NCI-H187 treated with DMSO at 0.1 percent for 48 hours (cell line): Measurements from ENCODE around the gene ACADS.

Experiments
- DNase-seq: peaks from one replicate; lab custom pipeline; 2025; lab: John Stamatoyannopoulos, UW

ACADS gene, protein sequence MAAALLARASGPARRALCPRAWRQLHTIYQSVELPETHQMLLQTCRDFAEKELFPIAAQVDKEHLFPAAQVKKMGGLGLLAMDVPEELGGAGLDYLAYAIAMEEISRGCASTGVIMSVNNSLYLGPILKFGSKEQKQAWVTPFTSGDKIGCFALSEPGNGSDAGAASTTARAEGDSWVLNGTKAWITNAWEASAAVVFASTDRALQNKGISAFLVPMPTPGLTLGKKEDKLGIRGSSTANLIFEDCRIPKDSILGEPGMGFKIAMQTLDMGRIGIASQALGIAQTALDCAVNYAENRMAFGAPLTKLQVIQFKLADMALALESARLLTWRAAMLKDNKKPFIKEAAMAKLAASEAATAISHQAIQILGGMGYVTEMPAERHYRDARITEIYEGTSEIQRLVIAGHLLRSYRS

DNA sequence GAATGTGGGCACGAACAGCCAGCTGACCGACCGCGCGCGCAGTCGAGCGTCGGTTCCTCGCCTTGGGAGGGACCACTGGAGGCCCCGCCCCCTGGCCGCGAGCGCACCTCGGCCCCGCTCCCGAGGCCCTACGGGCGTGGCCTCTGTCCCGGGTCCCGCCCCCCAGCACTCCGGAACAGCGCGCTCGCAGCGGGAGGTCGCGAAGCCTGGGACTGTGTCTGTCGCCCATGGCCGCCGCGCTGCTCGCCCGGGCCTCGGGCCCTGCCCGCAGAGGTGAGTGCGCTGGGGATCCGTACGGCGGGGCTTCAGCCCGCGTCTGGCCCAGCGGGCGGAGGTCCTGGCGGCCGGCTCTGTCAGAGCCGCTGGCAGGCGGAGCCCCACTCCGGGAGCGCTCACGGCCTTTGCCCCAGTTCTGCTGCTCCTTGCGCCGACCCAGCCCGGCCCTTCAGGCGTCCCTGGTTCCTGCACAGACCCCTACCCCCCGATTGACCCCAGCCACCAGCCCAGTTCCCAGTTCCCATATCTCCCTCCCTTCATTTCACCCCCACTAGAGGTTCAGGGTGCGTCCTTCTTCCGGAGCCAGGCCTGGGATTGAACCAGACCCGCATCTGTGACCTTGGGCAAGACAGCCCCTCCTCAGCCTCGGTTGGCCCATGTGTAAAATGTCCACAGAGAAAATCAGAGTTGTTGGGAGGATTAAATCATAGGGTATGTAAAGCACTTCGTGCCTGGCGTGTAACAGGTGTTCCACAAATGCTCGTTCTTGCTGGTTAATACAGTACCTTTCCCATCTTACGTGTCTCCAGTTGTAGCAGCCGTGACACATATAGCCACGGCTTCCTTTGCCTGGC is at the start of gene ACADS:
TSS of gene ACADS (plus strand) at position 168 of the 851 bp plus-strand sequence. CDS start at position 228, 60 bp downstream.
- DNase-seq = peak; percentile 35

DNA sequence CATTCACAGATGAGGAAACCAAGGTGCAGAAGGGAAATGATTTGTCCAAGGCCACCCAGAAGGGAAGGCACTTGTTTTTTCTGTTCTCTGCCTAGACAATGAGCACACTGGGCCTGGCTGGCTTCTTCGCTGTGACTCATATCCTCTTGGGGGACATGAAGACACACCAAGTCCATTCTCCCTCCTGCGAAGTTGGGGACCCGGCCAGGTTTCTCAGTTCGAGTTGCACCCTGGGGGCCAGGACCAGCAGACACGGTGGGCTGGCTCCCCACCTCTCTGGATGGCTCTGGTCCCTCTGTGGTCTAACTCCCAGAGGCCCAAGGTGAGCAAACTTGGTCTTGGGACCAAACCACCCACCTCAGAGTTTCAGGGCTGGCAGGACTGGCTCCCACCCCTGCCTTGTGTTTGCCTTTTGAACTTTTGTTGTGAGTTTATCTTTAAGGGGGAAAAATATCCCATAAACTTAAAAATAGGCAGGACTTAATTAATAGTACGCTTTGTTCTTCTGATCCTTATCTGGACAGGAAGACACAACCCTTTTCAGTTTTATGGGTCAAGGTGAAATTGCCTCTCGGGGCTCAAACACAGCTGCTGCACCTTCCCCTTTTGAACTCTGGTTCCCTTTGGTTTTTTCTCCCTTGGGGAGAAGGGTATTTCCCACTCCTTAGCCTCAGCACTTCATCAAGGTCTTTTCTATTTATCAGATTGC is 47.7 kb upstream of the ACADS start:
- no peak for DNase-seq

DNA sequence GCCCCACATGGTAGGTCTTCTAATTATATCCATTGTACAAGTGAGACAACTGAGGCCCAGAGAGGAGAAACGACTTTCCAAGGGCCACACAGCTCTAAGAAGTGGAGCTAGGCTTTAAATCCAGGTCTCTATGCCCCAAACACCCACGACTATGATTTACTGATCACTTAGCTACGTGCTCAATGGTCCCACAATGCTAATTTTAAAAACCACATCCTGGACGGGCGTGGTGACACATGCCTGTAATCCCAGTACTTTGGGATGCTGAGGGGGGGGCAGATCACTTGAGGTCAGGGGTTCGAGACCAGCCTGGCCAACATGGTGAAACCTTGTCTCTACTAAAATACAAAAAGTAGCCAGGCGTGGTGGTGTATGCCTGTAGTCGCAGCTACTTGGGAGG is 47.1 kb upstream of the ACADS start:
- no peak for DNase-seq

DNA sequence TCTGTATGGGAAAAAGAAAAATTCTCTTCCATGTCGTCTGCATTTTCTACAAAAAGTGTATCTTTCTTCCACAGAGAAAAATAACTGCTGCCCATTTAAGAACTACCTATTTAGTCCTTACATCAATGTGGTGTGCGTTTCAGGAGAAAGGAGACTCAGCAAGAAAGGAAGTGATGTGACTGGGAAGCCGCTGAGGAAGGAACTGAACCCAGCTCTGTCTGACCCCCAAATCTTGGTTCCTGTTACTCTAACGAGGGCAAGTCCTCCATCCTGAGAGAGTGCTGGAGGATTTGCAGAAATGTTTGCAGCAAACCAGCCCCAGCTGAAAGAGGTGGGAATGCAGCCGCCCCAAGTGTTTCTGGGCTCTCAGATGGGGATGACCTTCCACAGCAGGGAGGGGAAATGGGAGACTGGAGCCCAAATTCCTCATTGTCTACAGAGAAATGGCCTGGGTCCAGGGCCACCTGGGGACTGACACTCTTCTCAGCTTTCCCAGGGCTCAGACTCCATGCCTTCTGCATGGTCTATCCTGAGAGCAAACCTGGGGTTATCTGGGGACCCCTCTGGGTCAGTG is 45.4 kb upstream of the ACADS start:
- DNase-seq = no peak

DNA sequence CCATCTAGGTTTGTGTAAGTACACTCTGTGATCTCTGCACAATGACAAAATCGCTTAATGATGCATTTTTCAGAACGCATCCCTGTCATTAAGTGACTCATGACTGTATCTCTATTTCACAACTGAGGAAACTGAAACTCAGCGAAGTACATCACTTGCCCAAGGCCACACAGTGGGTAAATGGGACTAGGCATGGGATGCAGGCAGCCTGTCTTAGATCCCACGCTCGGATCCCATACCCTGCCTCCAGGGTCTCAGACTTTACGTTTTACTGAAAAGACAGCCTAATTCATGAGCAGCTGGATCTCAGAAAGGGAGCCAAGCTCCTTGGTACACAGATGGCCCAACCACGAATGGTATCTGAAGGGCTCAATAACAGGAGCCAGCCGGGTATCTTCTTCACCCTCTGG is 41.1 kb upstream of the ACADS start:
- DNase-seq = no peak

DNA sequence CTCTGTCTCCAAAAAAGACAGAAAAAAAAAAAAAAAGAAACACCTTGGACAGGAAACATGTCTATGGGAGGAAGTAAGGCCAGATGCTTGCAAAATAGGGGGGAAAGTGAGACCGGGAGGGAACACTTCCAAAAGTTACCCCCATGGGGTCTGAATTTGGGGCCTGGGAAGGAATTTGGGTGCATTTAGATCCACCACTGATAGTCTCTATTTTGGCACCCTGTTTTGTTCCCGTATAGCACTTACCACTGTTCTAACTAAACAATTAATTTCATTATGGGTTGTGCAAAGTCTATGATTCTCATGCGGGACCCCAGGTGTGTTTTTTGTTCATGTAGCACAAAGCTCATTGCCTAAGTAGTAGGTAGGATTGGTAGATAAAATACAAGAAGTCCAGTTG is 40.1 kb upstream of the ACADS start:
- no peak for DNase-seq

DNA sequence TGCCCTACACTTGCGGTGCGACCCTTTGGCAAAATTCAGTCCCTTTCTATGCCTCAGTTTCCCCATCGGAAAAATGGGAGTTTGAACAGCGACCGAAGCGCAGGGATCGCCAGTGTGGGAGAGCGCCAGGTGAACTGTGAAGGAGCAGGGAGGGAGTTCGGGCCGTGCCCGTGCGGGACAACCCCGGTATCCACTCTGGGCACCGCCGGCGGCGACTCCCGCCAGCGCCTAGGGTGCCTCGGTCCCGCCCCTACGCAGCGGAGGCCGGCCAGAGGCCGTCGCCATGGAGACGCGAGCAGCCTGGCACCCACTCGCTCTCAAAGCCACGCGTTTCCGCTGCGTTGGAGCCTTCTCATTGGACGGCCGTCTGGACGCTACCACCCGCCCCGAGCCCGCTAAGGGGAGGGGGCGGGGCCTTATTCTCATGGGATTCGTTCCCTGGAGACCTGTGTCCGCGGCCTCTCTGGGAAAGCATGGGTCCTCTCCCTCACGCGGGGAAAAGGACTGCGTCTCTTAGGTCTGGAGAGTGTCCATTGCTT is 39.4 kb upstream of the ACADS start:
- DNase-seq = peak; percentile 85

DNA sequence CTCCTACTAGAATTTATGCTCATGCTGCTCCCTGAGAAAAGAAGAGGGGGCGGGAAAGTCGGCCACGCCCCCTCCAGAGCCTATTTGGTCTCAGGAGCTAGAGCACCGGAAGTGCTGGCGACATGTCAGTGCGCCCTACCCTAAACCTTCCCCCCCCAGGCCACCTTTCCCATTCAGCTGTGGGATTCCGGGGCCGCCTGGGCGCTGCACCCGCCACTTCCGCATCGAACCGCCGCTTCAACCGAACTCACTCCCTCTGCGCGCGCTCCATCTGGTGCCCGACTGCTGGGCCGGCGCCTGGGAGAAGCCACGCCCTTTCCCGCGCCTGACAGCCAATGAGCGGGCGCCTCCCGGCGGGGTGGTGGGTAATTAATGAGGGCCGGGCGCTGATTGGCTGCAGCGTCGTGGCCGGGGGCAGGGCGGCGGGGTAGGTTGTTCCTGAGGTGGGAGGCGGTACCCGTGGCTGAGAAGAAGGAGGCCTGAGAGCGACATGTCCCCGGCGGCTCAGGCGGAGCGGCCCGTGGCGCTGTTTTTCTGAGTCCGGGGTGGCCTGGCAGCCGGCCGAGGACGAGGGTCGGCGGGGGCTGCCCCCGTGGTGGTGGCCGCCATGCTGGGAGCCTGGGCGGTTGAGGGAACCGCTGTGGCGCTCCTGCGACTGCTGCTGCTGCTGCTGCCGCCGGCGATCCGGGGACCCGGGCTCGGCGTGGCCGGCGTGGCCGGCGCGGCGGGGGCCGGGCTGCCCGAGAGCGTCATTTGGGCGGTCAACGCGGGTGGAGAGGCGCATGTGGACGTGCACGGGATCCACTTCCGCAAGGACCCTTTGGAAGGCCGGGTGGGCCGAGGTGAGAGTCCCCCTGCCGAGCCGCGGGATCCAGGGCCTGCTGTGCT is 38.7 kb upstream of the ACADS start, which contains the start of gene MLEC:
TSS of gene MLEC (plus strand) at position 460 of the 888 bp plus-strand sequence. CDS start at position 608, 148 bp downstream.
- peak; percentile 94 for DNase-seq

DNA sequence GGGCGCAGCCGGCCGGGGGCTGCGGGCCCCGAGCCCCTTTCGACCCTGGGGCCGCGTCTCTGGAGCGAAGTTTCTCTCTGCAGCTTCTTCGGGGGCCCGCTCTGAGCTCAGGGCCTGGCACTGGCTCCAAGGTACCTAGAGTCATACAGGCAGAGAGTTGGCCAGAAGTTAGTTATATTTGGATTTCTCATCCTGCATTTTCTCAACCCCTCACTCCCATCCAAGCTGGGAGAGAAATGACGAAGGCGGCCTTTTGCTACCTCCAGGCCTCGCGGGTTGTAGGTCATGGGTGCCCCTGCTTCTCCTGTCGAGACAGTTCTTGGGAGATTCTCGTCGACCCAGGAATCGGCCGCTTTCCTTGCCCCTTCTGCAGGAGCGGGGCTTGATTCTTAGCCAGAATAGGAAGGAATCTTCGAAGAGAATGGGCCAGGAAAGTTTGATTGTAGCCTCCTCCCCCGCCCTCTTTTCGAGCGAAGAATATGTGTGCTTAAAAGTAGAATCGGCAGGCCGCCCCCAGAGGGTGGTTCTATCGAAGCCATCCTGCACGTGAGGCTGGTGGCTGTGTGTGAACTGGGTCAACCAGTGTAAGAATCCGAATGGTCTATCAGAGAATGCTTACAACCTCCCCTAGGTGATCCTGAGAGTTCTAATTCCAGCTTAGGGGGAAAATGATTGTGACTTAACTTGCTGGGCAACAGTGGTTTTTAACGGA is 37.9 kb upstream of the ACADS start:
- no peak for DNase-seq

DNA sequence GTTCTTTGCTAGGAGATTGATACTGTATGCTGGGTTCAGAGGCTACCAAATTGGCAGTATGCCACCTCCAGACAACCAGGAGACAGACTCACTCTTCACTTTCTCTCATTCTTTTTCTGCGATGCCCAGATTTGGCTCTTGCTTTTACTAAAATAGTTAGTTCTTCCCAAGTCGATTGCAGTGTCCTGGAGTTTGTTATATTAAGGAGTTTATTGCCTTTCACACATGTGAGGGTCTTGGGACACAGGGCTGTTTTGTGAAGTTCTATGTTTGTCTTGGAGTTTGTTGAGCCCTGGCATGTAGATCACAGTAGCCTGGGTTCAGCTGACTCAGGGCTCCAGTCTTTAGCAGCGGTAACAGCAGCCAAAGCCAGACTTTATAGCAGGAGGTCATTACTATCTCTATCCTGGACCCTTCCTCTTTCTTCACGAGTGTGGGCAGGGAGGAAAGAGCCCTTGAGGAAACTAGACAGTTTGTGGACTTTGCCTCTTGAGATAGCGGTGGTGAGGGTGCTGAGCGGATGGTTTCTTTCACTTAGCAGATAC is 37.0 kb upstream of the ACADS start:
- no peak for DNase-seq

DNA sequence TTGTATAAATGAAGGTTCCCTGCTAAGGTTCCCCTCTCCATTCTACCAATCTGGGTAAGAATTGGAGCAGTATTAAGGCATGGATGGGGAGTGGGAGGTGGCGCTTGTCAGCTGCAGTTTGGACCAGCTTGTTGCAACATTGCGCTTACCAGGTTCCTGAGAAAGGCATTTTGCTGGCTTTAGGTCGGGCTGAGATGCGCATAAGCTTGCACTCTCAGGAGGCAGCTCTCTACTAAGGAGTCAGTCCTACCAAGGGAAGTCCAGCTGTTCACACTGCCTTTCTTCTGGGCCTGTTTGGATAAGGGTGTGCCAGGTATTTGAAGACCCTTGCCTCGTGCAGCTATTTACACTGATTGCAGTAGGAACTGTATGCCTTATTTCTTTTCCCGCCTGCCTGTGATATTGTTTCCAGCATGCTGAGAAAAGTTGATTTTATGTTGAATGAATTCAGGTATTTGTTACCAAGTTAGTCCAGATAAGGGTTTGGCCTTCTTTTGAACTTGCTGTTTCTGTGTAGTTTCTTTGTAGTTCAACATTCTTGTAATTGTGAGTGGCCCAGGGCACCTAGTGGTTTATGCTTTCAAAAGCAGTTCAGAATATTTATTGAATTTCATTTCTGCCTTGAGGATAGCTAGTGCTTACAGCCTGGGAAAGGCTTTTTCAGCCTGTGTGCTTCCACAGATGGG is 36.1 kb upstream of the ACADS start:
- DNase-seq = no peak

DNA sequence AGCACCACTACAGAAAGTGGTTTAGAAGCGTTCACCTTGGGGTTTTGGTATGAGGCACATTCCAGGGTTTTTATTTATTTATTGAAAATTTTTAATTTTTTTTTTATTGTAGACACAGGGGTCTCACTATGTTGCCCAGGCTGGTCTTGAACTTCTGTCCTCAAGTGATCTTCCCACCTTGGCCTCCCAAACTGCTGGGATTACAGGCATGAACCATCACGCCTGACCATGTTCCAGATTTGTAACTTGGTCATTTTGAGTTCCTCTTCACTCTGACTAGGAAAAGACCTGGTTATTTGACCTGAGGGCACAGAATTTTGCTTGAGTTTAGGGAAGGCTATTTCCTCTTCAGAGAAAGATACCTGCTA is 35.6 kb upstream of the ACADS start:
- no peak for DNase-seq

DNA sequence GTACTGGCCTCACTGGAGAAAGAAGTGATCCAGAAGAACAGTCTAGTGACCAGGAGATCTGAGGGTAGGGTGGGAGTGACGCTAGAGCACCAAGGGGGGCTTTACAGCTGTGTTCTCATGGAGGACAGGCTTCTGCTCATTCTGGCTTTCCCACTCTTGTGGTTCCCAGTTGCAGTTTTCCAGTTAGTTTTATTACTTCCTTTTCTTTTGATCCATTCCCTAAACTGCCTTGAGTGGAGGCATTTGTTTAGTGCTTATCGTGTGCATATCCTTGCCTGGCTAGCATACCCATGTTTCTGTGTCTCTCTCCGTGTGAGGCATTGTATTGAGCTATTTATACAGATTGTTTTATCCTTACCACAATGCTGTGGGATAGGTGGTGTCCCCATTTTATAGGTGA is 34.6 kb upstream of the ACADS start:
- DNase-seq = no peak

DNA sequence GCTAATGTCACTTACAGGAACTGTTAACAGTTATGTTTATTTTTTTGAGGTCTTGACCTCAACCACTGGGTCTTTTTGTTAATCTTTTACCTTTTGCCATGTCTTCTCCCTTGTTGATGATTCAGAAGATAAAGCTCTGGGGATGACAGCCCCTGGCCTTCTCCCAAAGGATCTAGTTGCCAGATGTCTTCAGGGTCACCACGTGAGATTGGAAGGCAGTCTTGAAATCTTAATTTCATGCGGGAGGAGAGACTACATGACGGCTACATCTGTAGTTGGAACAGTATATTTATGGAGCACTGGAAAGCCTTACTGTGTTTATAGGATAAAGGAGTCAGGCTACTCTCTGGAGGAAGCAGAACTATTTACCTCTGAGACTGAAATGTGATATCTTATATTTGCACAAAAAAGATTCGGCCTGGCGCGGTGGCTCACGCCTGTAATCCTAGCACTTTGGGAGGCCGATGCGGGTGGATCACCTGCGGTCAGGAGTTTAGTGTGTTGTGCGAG is 33.0 kb upstream of the ACADS start:
- DNase-seq = no peak

DNA sequence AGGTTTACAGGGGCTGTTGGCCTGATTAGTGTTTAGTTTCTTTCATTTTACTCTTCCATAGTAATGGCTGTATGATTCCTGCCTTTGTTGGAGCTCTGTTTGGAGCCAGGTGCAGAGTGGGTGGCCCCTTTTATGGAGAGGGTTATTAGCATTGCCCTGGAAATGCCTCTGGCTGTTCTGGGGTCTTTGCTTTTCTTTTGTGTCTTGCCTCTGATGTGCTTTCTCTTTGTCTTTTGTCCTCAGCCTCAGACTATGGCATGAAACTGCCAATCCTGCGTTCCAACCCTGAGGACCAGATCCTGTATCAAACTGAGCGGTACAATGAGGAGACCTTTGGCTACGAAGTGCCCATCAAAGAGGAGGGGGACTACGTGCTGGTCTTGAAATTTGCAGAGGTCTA is 31.8 kb upstream of the ACADS start:
- no peak for DNase-seq

DNA sequence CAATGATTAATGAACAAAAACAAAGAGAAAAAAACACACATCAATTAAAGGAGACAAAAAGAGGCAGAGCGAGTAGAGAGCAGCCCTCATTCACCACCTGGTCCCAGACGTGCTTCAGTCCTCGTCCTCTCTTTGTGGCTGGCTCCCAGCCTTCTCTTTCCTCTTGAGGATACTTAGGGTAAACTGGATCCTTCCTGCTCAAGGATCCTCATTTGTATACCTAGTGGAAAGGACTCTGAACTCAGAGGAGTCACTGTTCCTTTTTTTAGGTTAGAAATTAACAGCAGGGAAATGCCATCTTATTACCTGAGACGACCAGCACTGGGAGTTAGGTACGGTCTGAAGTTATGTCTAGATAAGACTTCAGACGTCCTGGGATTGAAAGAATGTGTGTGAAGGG is 29.0 kb upstream of the ACADS start:
- DNase-seq = no peak

DNA sequence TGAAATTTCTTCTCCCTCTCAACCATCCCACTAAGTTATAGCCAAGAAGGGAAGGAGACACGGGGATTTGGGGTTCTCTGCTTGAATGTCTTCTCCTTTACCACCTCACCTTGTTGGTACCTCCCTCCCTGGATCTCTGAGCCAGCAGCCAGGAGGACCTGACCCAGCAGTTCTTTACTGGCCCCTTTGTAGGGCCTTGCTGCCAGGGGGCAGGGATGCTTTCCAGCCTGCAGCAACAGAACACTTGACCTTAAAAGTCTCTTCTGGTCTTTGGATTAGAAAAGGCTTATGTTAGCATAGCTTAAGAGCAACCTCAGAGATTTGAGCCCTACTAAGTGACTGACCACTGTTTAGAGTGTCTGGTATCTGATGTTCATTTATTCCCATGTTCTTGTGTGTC is 28.3 kb upstream of the ACADS start:
- no peak for DNase-seq

DNA sequence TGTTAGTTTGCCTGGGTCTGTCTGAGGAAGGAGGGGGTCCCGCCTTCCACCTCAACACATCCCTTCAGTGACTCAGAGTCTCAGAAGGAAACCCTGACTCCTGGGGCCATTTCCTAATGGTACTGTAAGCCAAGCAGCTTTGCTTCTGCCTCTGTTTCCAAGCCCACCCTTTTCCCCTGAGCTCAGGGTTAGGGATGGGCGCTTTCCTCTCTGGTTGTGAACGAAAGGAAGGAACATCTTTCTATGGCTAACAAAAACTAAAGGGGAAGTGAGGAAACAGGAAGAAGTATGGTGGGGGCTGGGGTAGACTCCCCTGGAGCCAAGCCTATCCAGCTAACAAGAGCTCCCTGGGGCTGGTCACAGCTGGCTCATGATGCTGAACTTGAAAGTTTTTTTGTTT is 27.0 kb upstream of the ACADS start:
- DNase-seq = no peak

DNA sequence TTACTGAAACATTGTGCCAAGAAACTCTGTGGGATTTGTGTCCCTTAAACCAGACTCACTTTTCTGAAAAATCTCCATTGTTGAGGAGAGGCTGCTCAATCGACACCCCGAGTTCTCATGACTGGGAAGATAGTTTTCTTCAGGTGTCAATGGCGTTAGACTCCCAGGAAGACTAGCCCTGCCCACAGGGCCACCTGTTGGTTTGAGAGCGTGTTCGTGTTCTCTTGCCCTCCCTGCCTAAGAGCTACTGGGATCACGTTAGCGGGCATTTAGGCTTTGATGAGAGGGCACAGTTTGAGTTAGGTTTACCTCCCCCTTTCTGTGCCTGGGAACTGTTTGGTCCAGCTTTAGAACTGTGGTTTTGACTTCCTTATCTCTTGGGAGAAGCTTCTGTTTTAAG is 26.1 kb upstream of the ACADS start:
- no peak for DNase-seq
